CD4-positive, alpha-beta T cell treated with Interferon gamma for 1 hour (primary cell): ENCODE results near the gene RBM39.
"Not testable (repeated sequence)": the region's sequence is repeated elsewhere in the genome, so short reads cannot be mapped to it uniquely, and the experiment has no call there.

ENCODE experiments used
- DNase-seq: peaks from one replicate; pipeline ENCODE4 v3.0.0-alpha.2; 2020

Gene RBM39

DNA sequence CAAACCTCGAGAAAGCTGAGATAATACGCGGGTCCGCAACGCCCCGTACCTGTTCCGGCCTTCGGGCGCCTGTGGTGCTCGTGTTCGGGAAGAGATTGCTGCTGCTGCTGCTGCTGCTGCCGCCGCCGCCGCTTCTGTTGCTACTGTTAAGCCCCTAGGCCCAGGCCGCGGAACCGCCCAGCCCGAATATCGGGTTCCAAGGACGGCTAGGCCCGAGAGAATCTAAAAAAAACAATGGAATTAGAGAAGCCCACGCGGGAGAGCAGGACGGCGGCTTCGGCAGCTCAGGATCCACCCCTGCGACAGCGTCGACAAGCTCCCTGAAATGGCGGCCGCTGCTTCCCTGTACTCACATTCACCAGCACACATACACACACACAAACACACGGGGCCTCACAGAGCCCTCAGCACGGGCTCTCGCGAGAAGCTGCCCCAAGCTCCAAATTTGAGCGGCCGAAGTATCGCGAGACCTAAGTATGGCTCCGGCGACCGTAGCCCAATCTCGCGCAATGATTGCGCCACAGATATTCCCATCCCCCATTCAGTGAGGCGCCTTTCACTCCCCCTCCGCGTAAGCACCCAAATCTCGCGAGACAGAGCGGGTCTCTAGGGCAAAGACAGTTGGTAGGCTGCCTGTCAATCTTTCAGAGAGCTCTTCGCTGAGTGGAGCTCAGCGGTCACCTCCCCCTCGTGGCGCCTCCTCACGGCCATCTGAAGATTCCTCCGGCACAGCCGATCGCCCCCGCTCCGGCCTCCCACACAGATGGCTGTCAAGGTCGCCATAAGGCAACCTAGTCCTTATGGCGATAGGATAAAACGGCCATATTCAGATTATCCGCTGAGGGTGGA is at the start of gene RBM39:
Gene RBM39, minus strand, starts transcription at position 369 of the 849 bp plus-strand sequence. CDS start 1,386 bp downstream, outside the sequence.
- peak; percentile 100 for DNase-seq

DNA sequence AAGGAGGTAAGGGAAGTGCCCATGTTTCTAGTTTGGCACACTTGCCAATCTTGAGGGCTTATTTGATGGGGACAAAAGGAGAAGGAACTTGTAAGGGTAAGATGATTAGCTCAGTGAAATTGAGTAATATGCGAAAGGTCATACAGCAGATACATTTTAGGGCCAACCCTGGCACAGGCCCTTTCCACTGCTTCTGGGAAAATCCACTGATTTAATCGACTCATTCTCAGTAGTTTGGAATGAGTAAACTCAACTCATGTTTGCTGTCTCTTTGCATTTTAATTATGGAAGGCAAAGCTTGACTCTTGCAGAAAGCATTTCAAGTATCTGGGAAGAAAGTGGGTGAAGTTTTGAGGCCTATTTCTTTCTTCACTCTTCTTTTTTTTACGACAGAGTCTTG is 49.8 kb upstream of the RBM39 start:
- peak; percentile 12 for DNase-seq

DNA sequence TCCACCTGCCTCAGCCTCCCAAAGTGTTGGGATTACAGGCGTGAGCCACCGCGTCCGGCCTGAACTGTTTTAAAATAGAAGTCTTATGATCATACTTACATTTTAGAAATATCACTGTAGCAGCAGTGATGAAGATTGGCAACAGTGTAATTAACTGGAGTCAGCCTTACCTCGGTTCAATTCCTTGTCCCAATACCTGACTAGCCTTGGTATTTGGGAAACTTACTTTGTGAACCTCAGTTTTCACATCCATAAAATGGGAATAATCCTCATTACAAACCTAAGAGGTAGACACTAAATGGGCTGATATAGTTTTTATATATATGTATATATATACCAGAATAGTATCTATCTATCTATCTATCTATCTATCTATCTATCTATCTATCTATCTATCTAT is 49.0 kb upstream of the RBM39 start:
- no peak for DNase-seq

DNA sequence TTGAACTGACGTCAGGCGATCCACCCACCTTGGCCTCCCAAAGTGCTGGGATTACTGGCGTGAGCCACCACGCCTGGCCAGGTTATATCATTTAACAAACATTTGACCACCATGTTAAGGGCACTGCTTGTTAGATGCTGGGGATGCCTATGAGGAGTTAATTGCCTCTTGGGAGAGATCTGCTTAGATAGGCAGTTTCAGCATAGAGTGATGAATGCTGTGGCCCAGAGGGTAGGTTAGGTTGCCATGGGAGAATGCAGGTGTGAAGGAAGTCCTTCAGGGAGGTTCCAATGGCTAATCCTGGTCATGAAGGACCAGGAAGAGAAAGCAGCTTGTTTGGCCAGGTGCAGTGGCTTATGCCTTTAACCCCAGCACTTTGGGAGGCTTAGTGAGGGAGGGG is 46.7 kb upstream of the RBM39 start:
- no peak for DNase-seq

DNA sequence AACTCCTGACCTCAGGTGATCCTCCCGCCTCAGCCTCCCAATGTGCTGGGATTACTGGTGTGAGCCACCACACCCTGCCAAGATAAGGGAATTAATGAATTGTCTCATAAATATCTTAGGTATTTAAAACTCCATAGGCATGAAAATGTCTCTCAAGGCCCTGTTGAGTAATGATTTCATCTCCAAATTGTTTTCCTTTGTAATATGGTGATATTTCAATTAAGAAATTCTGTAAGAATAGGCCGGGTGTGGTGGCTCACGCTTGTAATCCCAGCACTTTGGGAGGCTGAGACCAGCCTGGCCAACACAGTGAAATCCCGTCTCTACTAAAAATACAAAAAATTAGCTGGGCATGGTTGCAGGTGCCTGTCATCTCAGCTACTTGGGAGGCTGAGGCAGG is 43.5 kb upstream of the RBM39 start:
- not testable (repeated sequence) for DNase-seq

DNA sequence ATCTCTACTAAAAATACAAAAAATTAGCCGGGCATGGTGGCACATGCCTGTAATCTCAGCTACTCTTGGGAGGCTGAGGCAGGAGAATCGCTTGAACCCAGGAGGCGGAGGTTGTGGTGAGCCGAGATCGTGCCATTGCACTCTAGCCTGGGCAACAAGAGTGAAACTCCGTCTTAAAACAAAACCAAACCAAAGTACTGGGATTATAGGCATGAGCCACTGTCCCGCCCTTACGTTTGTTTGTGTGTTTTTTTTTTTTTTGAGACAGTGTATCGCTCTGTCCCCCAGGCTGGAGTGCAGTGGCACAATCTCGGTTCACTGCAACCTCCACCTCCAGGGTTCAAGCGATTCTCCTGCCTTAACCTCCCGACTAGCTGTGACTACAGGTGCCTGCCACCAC is 41.8 kb upstream of the RBM39 start:
- DNase-seq: not testable (repeated sequence)

DNA sequence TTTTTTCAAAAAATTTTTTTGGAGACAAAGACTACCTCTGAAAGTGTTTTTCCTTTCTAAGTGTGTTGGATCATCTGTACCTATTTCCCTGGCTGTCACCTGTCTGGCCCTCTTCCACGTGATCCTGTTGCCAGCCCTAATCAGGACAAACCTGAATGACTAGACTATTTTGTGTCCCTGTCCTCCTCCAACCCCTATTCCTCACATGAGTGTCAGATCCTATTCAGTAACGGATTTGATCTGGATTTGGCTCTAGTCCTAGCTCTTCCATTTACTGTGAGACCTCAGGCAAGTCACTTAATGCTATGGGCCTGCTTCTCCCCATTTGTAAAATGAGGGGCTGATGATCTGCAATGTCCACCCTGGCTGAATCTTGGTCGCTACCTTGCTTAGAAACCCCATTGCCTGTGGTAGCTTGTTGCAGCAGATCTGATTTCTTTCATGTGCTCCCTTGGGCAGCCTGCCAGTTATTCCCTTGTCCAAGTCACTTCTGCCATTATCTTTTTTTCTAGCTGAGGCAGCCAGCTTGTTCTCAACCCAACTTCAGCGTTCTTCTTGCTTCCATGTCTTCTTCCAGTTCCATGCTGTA is 34.5 kb upstream of the RBM39 start:
- no peak for DNase-seq

DNA sequence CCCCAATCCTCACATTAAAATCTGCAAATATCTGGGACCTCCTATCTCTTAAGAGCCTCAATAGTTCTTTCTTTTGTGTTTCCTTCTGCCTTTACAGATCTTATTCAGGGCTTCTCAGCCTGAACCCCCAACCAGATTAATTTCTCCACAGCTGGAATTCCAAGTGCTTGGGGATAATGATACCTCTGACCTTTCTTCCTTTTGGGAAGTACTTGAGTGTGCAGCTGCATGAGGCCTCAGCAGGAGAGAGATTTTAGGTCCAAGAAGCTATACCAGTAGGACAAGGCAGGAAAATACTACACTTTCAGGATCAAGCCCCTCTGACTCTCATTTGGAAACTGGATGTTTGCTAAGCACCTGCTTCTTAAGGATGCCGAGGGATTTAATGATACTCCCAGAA is 32.3 kb upstream of the RBM39 start:
- no peak for DNase-seq

DNA sequence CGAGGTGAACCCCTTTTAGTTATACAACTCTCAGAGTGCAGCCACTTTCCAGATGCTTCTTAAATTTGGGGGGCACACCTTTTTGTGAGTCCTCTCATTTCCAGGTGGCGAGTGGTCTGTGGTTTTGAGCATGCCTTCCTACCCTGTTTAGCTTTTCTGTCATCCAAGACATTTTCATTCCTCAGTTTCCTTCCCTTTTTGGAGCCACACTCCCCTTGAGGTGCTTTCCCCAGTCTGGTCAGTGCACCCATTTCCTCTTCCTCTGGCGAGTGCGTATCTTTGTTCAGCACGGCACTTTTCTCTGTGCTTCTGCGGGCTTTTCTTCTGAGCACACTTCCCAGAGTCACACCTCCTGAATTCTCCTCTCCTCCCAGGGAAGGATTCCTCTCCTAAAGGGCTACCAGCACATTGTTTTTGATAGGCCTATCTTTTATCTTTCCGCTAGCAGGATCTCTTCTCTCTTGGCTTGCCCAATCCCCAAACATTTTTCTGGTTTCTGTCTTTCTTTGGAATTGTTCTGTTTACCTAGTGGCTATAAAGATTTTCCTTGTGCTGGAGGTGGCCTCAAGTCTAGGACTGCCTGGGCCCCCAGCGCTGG is 31.2 kb upstream of the RBM39 start:
- peak; percentile 62 for DNase-seq

DNA sequence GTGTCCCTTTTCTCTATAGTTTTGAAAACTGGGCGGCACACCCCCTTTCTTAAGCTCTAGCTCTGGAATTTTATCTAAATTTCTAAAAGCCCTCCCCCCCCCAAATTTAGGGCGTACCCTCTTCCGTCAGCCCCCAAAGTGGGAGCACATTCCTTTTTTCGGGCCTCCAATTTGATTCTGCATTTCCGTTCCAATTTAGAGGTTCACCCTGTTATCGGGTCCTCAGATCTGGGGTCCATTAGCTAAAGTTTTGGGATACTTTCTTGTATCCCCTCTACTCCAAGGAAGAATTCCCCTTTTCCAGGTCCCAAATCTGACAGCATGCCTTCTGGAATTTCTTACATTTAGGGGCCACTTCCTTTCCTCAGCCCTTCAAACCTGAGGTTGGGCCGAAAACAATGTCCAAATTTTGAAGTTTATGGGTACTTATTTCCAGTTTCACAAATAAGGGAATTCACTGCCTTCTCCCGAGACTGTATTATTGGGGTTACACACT is 30.6 kb upstream of the RBM39 start:
- DNase-seq: no peak

DNA sequence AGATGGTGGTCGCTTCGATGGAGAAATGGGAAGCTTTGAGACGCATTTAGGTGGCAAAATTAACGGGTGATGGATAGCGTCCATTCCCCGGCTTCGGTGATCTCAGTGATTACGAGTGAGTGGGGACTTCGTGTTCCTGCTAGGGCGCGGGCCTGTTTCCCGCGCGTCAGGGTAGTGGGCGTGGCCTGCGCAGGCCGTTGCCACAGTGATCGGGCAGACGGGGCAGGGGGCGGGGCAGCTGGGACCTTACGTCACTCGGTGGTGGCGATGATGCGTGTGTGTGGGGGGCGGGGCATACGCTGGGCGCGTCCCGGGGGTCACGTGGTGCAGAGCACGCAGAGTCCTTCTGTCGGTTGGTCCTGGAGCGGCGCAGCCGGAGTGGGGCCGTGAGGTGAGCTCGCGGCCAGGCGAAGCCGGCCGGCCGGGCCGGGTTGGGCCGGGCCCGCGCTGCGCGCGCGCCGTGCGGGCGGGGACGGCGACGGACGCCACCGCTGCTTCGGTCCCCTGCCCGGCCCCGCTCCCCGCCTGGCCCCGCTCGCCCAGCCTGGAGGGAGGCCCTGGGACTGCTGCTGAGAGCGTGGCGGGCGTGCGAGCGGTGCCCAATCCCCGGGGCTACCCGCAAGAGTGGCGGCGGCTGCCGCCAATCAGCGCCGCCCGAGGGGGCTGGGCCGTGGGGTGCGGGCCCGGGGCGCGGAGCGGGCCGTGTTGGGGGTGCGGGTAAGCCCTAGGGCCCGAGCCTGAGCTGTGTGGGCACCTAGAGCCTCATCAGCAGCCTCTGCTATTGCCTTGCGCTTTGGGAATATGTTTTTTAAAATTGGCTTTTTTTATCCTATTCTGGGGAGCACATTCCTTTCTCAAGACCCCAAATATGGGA is 29.9 kb upstream of the RBM39 start, which contains the start of gene PHF20:
Gene PHF20, plus strand, starts transcription at position 327 of the 874 bp plus-strand sequence. CDS start 29,508 bp downstream, outside the sequence.
- peak; percentile 99 for DNase-seq

DNA sequence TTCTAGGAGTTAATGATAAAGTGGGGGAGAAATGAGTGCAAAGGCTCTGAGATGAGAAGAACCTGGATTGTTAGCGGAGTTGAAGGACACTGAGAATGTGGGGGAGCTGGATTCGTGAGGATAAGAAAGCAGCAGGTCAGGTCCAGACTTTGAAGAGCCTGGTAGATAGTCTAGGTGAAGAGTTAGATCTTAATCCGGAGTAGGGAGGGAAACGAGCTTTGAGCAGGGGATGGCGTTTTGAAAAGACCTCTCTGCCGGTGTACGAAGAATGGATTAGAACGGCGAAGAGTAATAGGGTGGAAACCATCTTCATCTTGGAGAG is 29.3 kb upstream of the RBM39 start:
- DNase-seq: no peak

DNA sequence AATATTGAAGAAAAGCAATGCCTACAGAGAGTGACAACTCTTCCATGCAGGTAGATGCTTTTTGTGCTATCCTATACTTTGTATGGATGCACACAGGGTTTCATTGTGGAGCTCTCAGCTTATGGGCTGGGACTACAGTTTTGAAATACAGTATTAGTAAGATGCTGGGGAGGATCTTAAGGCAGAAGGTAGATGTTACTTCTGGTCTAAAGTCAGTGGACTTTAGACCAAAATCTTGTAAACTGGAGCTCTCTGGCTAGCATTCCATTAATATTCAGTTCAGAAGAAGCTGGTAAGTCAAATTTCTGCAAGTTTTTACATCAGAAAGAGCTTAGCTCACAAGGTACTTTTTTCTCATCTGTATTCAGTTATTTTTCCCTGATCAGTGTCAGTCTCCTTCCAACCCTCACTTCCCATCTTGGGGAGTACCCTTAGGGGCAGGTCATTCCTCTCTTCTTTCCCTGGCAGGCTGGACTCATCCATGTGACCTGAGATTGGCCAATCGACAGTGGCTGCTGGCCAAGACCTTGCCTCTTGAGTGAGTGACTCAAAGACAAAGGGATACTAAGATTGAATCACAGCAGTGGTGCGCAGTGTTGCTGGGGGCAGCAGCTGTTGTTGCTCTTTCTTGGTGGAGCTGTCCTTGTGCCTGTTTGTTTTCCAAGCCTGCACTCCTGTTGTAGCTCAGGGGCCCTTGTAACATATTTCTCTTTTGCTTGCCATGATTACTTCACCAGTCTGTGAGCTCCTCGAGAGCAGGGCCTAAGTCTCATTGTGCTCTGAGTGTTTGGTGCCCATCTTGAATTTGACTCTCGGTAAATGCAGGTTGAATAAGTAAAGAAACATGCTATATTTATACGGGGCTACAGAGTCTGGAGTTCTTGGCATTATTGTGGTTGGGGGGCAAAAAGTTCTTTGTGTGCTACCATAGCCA is 26.9 kb upstream of the RBM39 start:
- peak; percentile 72 for DNase-seq

DNA sequence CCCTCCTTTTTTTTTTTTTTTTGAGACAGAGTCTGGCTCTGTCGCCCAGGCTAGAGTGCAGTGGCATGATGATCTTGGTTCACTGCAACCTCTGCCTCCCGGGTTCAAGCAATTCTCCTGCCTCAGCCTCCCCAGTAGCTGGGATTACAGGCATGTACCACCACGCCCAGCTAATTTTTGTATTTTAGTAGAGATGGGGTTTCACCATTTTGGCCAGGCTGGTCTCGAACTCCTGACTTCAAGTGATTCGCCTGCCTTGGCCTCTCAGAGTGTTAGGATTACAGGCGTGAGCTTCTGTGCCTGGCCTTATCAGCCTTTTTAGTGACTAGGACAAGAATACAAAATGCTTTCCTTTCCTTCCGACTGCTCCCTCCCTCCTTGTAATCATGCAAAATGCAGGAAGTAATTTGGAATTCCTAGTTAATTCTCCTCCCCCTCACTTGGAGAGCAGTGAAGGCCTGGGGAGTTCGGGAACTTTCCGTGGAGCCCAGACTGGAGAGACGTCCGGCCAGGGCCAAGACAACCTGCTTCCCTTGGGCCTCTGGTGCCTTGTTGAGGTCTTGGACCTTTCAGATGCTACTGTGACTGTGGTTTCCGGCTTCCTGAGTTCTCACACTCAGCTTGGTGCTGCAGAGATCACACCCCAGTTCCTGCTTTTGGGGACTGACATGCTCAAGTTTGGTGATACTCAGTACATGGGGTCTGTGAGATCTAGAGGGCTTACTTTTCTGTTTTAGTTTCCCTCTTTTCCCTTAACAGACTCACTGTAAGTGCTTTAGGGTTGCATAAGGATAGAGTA is 25.8 kb upstream of the RBM39 start:
- peak; percentile 80 for DNase-seq

DNA sequence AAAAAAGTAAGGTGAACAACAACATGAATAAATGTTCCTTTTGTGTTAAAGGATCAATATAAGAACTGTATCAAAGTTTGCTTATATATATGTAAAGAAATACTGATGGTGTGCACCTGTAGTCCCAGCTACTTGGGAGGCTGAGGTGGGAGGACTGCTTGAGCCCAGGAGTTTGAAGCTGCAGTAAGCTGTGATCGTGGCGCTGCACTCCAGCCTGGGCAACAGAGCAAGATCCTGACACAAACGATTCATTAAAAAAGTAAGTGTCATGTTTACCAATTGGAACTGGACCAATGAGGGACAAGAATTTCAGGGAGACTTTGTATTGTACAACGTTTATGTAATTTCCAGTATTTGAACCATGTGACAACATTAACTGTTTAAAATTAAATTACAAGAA is 24.8 kb upstream of the RBM39 start:
- no peak for DNase-seq

DNA sequence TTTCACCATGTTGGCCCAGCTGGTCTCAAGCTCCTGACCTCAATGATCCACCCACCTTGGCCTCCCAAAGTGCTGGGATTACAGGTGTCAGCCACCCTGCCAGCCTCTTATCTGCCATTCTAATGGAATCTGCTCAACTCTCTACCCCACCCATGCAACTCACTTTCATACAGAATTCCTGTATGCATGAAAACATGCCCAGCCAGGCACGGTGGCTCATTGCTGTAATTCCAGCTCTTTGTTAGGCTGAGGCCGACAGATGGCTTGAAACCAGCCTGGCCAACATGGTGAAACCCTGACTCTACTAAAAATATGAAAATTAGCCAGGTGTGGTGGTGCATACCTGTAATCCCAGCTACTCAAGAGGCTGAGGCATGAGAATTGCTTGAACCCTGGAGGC is 22.9 kb upstream of the RBM39 start:
- not testable (repeated sequence) for DNase-seq

DNA sequence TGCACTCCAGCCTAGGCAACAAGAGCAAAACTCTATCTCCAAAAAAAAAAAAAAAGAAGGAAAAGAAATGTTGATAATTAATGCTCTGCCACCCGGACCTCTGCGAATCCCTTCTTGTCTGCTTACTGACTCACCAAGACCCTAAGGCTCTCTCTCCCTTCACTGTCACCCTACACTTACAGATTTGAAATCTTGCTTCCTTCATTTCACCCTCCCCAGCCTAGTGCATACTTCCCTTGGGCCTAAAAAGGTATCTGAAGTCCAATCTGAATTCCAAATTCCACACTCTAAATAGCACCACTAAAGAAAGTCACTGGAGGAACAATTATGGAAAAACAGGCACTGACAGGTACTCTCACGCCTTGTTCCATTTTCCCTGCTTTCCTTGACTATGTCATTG is 20.4 kb upstream of the RBM39 start:
- no peak for DNase-seq

DNA sequence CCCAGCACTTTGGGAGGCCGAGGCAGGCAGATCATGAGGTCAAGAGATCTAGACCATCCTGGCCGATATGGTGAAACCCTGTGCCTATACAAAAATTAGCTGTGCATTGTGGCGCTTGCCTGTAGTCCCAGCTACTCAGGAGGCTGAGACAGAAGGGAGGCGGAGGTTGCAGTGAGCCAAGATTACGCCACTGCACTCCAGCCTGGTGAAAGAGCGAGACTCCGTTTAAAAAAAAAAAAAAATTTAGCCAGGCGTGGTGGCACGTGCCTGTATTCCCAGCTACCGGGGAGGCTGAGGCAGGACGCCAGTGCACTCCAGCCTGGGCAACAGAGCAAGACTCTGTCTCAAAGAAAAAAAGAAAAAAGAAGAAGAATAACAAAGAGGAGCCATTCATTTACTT is 19.5 kb upstream of the RBM39 start:
- not testable (repeated sequence) for DNase-seq

DNA sequence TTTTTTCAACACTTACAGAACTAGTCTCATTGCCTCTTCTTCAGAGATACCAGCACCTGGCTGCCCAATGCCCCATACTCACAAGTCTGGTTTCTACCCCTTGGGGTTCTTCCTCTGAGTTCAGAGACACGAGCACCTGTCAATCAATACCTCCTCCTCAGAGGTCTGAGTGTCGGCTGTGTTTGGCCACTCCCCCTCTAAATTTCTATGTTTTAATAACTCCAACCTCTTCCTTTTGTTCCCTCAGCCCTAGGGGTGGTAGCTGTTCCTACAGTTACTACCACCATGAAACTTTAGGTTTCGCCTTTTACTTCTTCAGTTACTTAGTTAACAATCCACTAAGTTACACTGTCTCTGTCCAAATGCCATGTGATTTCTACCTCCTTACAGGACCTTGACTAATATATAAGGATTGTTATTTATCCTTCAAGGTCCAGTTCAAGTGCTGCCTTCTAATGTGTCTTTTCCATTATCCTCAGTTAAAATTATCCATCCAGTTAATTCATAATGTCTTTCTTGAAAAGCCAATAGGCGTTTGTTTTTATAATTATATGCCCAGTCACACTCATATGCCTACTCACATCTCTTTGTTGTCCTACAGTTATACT is 15.1 kb upstream of the RBM39 start:
- no peak for DNase-seq

DNA sequence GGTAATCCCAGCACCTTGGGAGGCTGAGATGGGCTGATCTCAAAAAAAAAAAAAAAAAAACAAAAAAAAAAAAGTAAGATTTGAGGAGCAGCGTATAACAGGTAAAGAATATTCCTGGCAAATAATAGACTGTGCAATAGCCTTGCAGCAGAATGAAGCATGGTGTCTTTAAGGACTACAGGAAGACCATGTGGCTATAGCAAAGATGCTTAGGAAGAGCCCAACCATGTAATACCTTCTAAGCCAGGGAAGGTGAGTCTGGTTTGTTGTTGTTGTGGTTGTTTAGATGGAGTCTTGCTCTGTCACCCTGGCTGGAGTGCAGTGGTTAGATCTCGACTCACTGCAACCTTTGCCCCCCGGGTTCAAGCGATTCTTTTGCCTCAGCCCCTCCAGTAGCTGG is 14.3 kb upstream of the RBM39 start:
- no peak for DNase-seq
